ENCODE results near the gene THSD4.
"Not testable (repeated sequence)": the region's sequence is repeated elsewhere in the genome, so short reads cannot be mapped to it uniquely, and the experiment has no call there.

The THSD4 gene

DNA sequence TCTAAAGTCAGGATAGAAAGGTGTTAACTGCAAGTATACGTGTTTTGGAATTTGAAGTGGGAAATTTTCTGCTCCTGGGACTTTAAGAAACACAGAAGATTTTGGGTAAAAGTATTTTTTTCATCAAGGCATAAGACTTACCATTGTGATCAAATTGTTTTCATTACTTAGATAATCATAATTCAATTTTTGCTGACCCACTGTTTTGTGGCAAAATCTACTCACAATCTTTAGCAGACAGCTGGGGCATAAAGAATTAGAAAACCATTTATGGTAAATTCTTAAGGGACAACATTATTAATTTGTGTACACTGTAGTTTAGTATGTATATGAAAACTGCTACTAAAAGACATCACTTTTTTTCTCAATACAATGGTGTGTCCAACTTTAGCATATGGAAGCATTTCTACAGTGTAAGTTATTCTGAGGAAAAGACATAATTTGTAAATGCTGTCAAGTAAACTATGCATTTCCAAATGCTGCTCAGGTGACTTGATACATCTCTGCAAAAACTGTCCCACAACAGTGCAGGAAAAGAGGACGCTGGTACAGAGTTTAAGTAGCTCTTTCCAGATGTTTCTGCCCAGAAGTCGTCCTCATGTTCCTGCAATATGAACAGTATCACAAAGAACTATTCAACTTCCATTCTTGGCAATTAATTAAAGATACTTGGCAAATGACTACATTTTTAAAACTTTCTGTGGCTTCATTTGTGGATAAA lies 52.3 kb downstream of the THSD4 start:
- H3K27ac ChIP-seq = no peak overlapping the region
- no peaks in the 10 kb centered on the region for H3K4me1 ChIP-seq (ENCODE audit: low read depth, poor library complexity, severe bottlenecking)
- no peaks in the 10 kb centered on the region for H4K20me1 ChIP-seq (ENCODE audit: insufficient read depth)
- H3K79me2 ChIP-seq (ENCODE audit: insufficient read depth, low read depth) = no peaks in the 10 kb centered on the region
- TF ChIP-seq, protein P1, sequence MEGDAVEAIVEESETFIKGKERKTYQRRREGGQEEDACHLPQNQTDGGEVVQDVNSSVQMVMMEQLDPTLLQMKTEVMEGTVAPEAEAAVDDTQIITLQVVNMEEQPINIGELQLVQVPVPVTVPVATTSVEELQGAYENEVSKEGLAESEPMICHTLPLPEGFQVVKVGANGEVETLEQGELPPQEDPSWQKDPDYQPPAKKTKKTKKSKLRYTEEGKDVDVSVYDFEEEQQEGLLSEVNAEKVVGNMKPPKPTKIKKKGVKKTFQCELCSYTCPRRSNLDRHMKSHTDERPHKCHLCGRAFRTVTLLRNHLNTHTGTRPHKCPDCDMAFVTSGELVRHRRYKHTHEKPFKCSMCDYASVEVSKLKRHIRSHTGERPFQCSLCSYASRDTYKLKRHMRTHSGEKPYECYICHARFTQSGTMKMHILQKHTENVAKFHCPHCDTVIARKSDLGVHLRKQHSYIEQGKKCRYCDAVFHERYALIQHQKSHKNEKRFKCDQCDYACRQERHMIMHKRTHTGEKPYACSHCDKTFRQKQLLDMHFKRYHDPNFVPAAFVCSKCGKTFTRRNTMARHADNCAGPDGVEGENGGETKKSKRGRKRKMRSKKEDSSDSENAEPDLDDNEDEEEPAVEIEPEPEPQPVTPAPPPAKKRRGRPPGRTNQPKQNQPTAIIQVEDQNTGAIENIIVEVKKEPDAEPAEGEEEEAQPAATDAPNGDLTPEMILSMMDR (conservative IDR thresholded peaks at IDR 0.05; ENCODE audit: low read depth, low read length) = no peak
- H2AFZ ChIP-seq (ENCODE audit: low read depth) = no peak overlapping the region
- no peak overlapping the region for H3K4me2 ChIP-seq
- H3K36me3 ChIP-seq (ENCODE audit: insufficient read depth) = no peaks in the 10 kb centered on the region
- no peak overlapping the region for H3K9ac ChIP-seq
- no peaks in the 10 kb centered on the region for H3K27me3 ChIP-seq (ENCODE audit: insufficient read depth, low read depth)
- H3K4me3 ChIP-seq (IDR thresholded peaks at IDR 0.05; ENCODE audit: insufficient read depth, low read depth, low read length) = no peak overlapping the region

DNA sequence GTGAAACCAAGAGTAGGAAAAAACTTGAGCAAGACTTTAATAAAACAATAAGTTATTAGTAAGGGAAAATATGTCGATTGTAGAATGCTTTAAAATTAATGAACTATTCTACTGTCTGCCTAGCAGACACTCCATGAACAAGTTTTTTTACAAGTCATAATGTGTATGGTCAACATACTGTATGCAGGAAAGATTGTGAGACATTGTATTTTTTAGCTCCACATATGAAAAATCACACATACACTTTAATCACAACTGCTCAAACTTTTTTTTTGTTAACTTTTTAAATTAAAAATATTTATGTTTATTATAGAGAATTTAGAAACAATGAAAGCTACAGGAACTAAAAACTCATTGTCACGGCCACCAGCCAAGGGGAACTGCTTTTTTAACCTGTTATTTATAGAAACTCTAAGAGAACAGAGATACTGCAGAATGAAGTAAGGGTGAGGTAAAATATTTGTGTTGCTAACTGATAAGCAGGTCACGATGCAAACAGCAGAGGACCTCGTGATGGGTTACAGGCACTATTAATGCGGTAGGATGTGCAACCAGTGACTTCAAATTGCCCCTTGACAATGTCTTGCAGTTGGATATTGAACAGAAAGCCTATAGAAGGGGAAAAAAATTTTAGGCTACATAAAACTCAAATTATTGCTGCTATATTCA lies 53.0 kb downstream of the THSD4 start:
- H3K4me3 ChIP-seq (IDR thresholded peaks at IDR 0.05; ENCODE audit: insufficient read depth, low read depth, low read length) = no peak overlapping the region
- H2AFZ ChIP-seq (ENCODE audit: low read depth) = no peak overlapping the region
- H3K4me1 ChIP-seq (ENCODE audit: low read depth, poor library complexity, severe bottlenecking) = no peaks in the 10 kb centered on the region
- H4K20me1 ChIP-seq (ENCODE audit: insufficient read depth) = no peaks in the 10 kb centered on the region
- H3K27ac ChIP-seq = no peak overlapping the region
- TF ChIP-seq, protein P1 (conservative IDR thresholded peaks at IDR 0.05; ENCODE audit: low read depth, low read length) = no peak
- H3K4me2 ChIP-seq = no peak overlapping the region
- no peaks in the 10 kb centered on the region for H3K79me2 ChIP-seq (ENCODE audit: insufficient read depth, low read depth)
- H3K27me3 ChIP-seq (ENCODE audit: insufficient read depth, low read depth) = no peaks in the 10 kb centered on the region
- no peak overlapping the region for H3K9ac ChIP-seq
- H3K36me3 ChIP-seq (ENCODE audit: insufficient read depth) = no peaks in the 10 kb centered on the region

DNA sequence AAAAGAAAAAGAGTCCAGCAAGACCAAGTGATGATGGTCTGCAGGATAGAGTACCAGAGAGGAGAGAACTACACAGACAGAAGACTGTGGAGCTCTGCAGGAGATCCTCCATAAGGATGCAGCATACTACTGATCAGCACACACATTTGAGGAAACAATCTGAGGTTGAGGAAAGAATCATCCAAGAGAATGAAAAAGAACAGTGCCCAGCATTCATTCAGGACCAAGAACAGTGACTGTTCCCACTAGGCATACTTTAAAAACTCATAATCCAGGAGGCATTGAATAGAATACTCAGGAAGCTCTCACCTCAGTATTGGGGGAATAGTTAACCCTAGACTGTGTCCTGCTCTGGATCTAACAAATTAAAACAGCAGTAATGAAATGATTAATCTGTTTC lies 54.9 kb downstream of the THSD4 start:
- no peak overlapping the region for H3K4me2 ChIP-seq
- no peaks in the 10 kb centered on the region for H3K79me2 ChIP-seq (ENCODE audit: insufficient read depth, low read depth)
- TF ChIP-seq, protein P1 (conservative IDR thresholded peaks at IDR 0.05; ENCODE audit: low read depth, low read length) = no peak
- H2AFZ ChIP-seq (ENCODE audit: low read depth) = no peak overlapping the region
- H4K20me1 ChIP-seq (ENCODE audit: insufficient read depth) = no peaks in the 10 kb centered on the region
- H3K4me1 ChIP-seq (ENCODE audit: low read depth, poor library complexity, severe bottlenecking) = no peaks in the 10 kb centered on the region
- H3K9ac ChIP-seq = no peak overlapping the region
- no peaks in the 10 kb centered on the region for H3K27me3 ChIP-seq (ENCODE audit: insufficient read depth, low read depth)
- H3K36me3 ChIP-seq (ENCODE audit: insufficient read depth) = no peaks in the 10 kb centered on the region
- no peak overlapping the region for H3K27ac ChIP-seq
- no peak overlapping the region for H3K4me3 ChIP-seq (IDR thresholded peaks at IDR 0.05; ENCODE audit: insufficient read depth, low read depth, low read length)

DNA sequence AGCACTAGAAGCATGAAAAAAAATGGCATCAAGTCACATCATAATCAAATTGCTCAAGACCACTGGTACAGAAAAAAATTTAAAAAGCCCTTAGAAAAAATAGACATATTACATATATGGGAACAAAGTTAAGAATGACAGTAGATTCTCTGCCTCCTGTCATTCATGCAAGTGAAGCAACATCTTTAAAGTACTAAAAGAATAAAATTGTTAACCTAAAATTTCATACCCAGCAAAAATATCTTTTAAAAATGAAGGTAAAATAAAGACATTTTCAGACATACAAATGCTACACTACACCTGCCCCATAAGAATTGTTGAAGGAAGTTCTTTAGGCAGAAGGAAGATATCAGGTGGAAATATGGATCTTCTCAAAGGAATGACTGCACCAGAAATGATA lies 55.9 kb downstream of the THSD4 start:
- H2AFZ ChIP-seq (ENCODE audit: low read depth) = no peak overlapping the region
- H4K20me1 ChIP-seq (ENCODE audit: insufficient read depth) = no peaks in the 10 kb centered on the region
- H3K27ac ChIP-seq = no peak overlapping the region
- no peak overlapping the region for H3K4me2 ChIP-seq
- H3K36me3 ChIP-seq (ENCODE audit: insufficient read depth) = no peaks in the 10 kb centered on the region
- no peaks in the 10 kb centered on the region for H3K79me2 ChIP-seq (ENCODE audit: insufficient read depth, low read depth)
- no peaks in the 10 kb centered on the region for H3K27me3 ChIP-seq (ENCODE audit: insufficient read depth, low read depth)
- TF ChIP-seq, protein P1 (conservative IDR thresholded peaks at IDR 0.05; ENCODE audit: low read depth, low read length) = no peak
- H3K4me3 ChIP-seq (IDR thresholded peaks at IDR 0.05; ENCODE audit: insufficient read depth, low read depth, low read length) = no peak overlapping the region
- H3K9ac ChIP-seq = no peak overlapping the region
- H3K4me1 ChIP-seq (ENCODE audit: low read depth, poor library complexity, severe bottlenecking) = no peaks in the 10 kb centered on the region

DNA sequence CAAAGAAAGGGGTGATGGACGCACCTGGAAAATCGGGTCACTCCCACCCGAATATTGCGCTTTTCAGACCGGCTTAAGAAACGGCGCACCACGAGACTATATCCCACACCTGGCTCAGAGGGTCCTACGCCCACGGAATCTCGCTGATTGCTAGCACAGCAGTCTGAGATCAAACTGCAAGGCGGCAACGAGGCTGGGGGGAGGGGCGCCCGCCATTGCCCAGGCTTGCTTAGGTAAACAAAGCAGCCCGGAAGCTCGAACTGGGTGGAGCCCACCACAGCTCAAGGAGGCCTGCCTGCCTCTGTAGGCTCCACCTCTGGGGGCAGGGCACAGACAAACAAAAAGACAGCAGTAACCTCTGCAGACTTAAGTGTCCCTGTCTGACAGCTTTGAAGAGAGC lies 59.1 kb downstream of the THSD4 start:
- not testable (repeated sequence) for H4K20me1 ChIP-seq (ENCODE audit: insufficient read depth); H2AFZ ChIP-seq (ENCODE audit: low read depth); H3K79me2 ChIP-seq (ENCODE audit: insufficient read depth, low read depth); H3K4me3 ChIP-seq (IDR thresholded peaks at IDR 0.05; ENCODE audit: insufficient read depth, low read depth, low read length); H3K9ac ChIP-seq; H3K4me2 ChIP-seq; H3K27ac ChIP-seq; H3K36me3 ChIP-seq (ENCODE audit: insufficient read depth); H3K27me3 ChIP-seq (ENCODE audit: insufficient read depth, low read depth); H3K4me1 ChIP-seq (ENCODE audit: low read depth, poor library complexity, severe bottlenecking)
